AG04449 (cell line): ENCODE results near the gene SARS2.

Source experiments
- CTCF ChIA-PET: fragments of 350-600 bp; formaldehyde crosslinking; extraction: SDS; loops from one replicate; lab custom pipeline; 2021; ENCODE audit warnings: antibody characterized with exemption; lab: Yijun Ruan, JAX
- POLR2A ChIA-PET: fragments of 400-600, 350-600 bp; formaldehyde crosslinking; extraction: SDS; loops from one replicate; lab custom pipeline; 2020; ENCODE audit warnings: antibody characterized with exemption, inconsistent platforms; lab: Yijun Ruan, JAX
- DNase-seq: peaks from one replicate; pipeline ENCODE4 v3.0.0-alpha.2; 2010; ENCODE audit warnings: low read depth, low spot score
- H3K4me3 ChIP-seq: 2 replicates; pipeline ENCODE4 v1.5.1; 2011; ENCODE audit warnings: low read depth, mild to moderate bottlenecking, control low read depth, low read length
- TF ChIP-seq, protein P1 (sequence below): IDR thresholded peaks from one replicate; pipeline ENCODE4 v1.5.1; 2011; ENCODE audit warnings: mild to moderate bottlenecking, moderate library complexity, low read length, control low read depth, inconsistent platforms; ENCODE audit not compliant: insufficient read depth; ENCODE audit errors: missing control alignments

The SARS2 gene

GRCh38 chr19:38930776-38931520, 385 bp upstream of the SARS2 start, which contains the start of gene MRPS12:
MRPS12 (plus strand) TSS chr19:38930944; CDS start chr19:38931295, 351 bp downstream.
- peak within 1 kb of the TSS; percentile 97 for H3K4me3 ChIP-seq
- TF ChIP-seq, protein P1, sequence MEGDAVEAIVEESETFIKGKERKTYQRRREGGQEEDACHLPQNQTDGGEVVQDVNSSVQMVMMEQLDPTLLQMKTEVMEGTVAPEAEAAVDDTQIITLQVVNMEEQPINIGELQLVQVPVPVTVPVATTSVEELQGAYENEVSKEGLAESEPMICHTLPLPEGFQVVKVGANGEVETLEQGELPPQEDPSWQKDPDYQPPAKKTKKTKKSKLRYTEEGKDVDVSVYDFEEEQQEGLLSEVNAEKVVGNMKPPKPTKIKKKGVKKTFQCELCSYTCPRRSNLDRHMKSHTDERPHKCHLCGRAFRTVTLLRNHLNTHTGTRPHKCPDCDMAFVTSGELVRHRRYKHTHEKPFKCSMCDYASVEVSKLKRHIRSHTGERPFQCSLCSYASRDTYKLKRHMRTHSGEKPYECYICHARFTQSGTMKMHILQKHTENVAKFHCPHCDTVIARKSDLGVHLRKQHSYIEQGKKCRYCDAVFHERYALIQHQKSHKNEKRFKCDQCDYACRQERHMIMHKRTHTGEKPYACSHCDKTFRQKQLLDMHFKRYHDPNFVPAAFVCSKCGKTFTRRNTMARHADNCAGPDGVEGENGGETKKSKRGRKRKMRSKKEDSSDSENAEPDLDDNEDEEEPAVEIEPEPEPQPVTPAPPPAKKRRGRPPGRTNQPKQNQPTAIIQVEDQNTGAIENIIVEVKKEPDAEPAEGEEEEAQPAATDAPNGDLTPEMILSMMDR, result no peak
- ChIA-PET CTCF (interaction anchor here (0.7 to 6.8 kb wide), 55 partner anchors 9 to 566 kb away, joined by 3 to 90 read pairs (median 4); partner anchors contain the start of genes ACTN4, CCER2, ECH1 and EIF3K), POLR2A (interaction anchor here (1.1 kb wide), 1 partner anchor 78 kb away, joined by 4 read pairs; no protein-coding TSS in a partner anchor)
- DNase-seq, result peak; percentile 92

DNA sequence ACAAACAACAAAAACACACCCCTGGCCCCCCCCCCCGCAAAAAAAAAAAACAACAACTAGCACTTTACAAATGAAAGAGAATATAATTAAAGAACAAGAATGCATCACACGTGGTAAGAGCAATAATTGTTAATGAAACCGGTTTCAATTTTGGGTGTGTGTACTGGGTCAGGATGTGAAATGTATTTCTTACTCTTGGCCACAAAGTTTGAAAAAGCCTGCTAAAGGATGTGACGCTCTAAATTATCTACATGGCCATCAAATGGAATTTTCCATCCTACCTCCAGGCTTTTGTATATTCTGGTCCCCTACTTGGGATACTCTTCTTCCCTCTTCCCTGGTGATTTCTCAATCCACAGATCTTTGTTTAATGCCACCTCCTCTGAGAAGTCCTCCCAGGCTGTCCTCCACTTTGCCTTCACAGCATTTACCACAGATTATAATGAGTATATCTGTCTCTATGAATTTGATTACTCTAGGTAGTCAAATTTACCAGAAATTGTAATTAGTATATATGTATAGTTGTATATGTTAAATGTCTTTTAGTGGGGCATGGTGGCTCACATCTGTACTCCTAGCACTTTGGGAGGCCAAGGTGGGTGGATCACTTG, 2.1 kb downstream of the SARS2 start:
- ChIA-PET CTCF (interaction anchor here (0.7 to 6.8 kb wide), 10 partner anchors 11 to 437 kb away, joined by 3 to 90 read pairs (median 4); partner anchors contain the start of genes CCER2, NFKBIB and SIRT2), POLR2A (no interaction called here)
- TF ChIP-seq, protein P1, result no peak
- H3K4me3 ChIP-seq, result no peak overlapping the region
- DNase-seq, result no peak

DNA sequence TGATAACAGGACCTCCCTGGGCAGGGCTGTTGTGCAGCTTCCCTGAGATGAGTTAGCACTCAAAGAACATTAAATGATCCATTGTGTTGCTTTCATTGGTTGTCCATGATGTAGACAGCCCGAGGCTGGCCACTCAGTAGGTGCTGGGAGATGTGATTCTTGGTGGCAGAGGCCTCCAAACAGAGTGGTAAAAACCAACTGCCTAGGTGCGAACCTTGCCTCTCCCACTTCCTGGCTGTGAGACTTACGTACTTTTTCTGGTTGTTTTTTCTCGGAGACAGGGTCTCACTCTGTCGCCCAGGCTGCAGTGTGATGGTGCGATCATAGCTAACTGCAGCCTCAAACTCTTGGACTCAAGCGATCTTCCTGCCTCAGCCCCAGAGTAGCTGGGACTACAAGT, 6.2 kb downstream of the SARS2 start:
- ChIA-PET POLR2A (no interaction called here), CTCF (interaction anchor here (0.7 to 1.5 kb wide), 3 partner anchors 9 to 409 kb away, joined by 3 to 5 read pairs (median 3); no protein-coding TSS in a partner anchor)
- no peak for DNase-seq
- H3K4me3 ChIP-seq, result no peak overlapping the region
- TF ChIP-seq, protein P1, result no peak

DNA sequence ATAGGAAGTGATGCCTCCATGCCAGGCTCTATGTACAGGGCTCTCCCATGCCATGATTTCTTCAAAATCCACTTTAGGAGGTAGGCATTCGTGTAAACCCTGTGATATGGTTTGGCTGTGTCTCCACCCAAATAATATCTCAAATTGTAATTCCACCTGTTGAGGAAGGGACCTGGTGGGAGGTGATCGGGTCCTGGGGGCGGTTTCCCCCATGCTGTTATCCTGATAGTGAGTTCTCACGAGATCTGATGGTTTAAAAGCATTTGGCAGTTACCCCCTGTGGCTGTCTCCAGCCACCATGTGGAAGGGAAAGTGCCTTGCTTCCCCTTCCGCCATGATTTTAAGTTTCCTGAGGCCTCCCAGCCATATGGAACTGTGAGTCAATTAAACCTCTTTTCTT, 8.1 kb downstream of the SARS2 start:
- H3K4me3 ChIP-seq, result no peak overlapping the region
- POLR2A ChIA-PET, result no interaction called here
- CTCF ChIA-PET, result interaction anchor here (2.0 kb wide), 1 partner anchor 8 kb away, joined by 14 read pairs; the partner anchor contains the start of genes MRPS12 and SARS2
- TF ChIP-seq, protein P1, result no peak
- DNase-seq, result no peak

DNA sequence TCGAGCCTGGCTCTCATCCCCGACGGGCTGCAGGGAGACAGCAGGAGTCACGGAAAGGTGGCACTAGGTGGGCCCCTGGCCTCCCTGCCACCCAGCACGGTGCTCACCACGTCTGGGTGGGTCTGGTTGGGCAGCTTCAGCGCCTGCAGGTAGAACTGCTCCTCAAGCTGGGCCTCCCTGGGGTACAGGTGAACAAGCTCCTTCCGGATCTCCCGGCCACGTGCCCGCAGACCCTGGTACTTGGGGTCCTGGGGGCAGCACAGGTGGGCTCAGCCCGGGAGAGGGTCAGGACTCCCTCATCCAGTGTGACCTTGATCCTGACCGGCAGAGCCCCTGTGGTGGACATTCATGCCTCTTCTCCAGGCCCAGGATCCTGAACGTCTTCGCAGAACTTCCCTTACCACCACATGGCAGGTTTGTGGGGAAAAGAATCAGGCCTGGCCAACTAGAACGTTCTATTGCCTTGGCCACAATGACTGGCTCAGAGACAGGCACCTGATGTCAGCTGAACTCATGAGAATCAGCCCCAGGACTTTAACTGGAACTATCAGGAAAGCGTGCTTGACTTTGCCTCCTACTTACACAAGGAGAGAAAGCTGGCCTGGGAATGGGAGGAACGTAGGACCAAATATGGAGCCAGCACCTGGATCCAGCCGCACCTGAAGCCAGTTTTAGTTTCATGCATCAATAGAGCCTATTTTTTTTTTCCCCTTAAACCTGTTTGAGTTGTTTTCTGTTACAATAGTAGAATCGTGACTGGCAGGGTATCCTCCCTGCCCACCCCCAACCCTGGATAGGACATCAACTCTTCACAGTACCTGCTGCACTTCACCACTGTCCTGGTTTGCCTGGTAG, 8.9 kb downstream of the SARS2 start:
- DNase-seq, result no peak
- H3K4me3 ChIP-seq, result no peak overlapping the region
- CTCF ChIA-PET, result interaction anchor here (2.0 kb wide), 1 partner anchor 9 kb away, joined by 14 read pairs; the partner anchor contains the start of genes MRPS12 and SARS2
- POLR2A ChIA-PET, result interaction anchor here (0.5 kb wide), 1 partner anchor 100 kb away, joined by 4 read pairs; no protein-coding TSS in a partner anchor
- TF ChIP-seq, protein P1, result no peak
